Bone marrow (tissue), 2 donors: ENCODE data around the gene ROCK2.
"Not testable (repeated sequence)": the region's sequence is repeated elsewhere in the genome, so short reads cannot be mapped to it uniquely, and the experiment has no call there.

ENCODE experiments used
- DNase-seq, 2 donors: peaks; one replicate each; lab custom pipeline; 2025; lab: John Stamatoyannopoulos, UW

ROCK2 gene

DNA sequence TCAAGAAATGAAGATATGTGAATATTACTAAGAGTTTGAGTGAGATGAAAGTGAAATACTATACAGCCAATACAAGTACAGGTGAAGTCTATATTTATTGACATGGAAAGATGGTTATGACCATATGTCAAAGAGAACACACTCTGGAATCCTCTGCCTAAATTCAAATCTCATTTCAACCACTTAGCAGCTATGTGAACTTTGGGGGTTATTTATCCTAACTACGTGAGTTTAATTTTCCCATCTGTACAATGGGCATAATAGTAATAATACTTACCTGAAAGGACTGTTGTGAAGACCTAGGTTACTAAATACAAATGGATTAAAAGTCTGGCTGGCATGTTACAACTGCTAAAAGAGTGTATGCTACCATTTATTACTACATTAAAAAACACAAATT, 79.6 kb downstream of the ROCK2 start:
- no peak for DNase-seq

- no peak for DNase-seq
Observed at GRCh38 chr2:11264007-11264406, 80.4 kb downstream of the ROCK2 start.

- DNase-seq, result no peak
Observed at GRCh38 chr2:11263177-11263576, 81.3 kb downstream of the ROCK2 start.

DNA sequence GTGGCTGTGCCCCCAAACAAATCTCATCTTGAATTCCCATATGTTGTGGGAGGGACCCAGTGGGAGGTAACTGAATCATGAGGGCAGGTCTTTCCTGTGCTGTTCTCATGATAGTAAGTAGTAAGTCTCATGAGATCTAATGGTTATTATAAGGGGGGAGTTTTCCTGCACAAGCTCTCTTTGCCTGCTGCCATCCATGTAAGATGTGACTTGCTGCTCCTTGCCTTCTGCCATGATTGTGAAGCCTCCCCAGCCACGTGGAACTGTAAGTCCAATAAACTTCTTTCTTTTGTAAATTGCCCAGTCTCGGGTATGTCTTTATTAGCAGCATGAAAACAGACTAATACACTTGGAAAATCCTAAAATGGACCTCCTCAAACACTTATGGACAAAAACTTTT, 82.0 kb downstream of the ROCK2 start:
- not testable (repeated sequence) for DNase-seq

DNA sequence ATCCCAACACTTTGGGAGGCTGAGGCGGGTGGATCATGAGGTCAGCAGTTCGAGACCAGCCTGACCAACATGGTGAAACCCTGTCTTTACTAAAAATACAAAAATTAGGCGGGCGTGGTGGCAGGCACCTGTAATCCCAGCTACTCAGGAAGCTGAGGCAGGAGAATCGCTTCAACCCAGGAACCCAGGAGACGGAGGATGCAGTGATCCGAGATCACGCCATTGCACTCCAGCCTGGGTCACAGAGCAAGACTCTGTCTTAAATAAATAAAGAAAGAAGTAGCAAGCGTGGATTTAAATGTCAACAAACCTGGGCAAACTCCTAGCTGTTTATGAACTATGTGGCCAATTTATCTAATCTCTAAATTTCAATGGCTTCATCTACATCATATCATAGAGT, 82.9 kb downstream of the ROCK2 start:
- DNase-seq, result not testable (repeated sequence)

- DNase-seq, result no peak
Observed at GRCh38 chr2:11260979-11261378, 83.5 kb downstream of the ROCK2 start.

DNA sequence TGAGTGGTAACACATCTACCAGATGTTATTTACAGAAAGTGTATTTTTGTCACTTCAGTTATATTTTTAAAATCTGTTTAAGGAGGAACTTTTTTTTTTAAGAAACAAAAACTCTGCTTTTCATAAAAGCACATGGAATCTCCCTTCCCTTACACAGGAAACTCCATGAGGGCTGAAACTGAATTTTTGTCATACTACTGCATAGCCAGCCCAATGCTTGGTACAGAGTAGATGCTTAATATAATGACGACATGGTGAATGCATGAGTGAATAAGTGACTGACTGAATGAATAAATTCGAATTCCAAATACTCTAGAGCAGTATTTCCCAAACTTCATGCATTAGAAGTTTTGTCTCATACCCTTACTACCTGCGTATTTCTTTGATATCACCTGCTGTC, 86.5 kb downstream of the ROCK2 start:
- no peak for DNase-seq

GRCh38 chr2:11257078-11257477, 87.4 kb downstream of the ROCK2 start:
- no peak for DNase-seq

- DNase-seq, result no peak
Observed at GRCh38 chr2:11256166-11256565, 88.3 kb downstream of the ROCK2 start.

DNA sequence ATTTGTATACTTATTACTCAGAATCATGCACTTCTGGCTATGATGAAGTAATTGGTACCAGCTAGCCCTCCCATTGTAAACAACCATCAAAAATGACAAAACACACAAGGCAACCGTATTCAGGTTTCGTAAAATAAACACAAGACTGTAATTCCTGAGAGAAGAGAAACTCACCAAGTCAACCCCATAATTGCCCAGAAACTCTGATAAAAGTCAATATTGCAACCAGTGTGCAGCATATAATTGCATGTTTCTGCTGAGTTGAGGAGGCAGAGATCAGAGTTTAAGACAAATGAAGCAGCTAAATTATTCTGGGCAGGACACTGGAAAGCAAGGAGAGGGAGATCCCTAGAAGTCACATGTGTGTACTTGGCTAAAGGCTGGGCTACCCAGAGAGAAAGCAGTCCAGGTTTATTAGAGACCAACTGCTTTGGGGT, 90.3 kb downstream of the ROCK2 start:
- no peak for DNase-seq

GRCh38 chr2:11252458-11252857, 92.0 kb downstream of the ROCK2 start:
- DNase-seq, result not testable (repeated sequence)

DNA sequence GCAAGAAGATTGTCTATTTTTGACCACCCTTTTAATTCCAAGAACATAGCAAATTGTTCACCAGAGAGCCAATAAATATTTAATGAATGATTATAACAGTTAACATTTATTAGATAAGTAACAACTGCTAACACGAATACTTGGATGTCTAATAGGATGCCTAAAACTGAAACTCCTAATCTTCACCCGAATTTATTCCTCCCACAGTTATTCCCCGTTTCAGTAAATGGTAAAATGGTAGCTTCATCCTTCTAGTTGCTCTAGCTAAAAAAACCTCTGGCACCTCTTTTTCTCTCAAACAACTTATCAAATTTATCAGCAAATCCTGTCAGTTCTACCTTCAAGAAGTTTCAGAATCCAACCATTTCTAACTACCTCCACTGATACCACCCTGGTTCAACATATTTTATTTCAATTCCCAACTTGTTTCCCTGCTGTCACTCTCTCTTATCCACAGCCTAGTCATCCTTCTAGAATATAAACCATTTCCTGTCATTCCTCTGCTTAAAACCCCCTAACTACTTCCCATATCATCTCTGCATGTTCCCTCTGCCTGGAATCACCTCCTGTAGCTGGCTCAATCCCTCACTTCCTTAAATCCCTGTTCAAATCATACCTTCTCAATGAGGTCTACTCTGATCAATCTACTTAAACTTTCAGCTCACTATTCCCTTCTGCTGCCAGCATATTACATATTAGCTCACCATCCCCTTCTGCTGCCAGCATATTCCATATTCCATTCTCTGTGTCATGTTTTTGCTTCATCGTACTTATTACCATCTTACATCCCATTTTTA, 93.8 kb downstream of the ROCK2 start:
- no peak for DNase-seq

DNA sequence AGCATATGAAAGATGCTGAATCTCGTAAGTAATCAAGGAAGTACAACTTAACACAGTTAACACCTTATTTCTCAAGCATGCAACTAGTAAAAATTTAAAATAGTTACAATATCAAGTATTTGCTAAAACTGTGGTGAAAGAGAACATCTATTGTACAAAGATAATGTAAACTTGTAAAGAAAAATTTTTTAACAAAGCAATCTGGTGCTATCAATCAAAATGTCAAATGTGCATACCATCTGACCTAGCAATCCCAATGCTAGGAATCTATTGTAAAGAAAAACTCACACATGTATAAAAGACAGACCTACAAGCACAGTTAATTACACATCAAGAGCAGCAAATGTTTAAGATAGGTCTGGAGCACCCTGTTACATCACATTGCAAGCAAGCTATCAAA, 99.1 kb downstream of the ROCK2 start:
- DNase-seq, result no peak

- DNase-seq, result no peak
Observed at GRCh38 chr2:11244091-11244826, 100.2 kb downstream of the ROCK2 start.

GRCh38 chr2:11243512-11243911, 100.9 kb downstream of the ROCK2 start:
- DNase-seq, result no peak

DNA sequence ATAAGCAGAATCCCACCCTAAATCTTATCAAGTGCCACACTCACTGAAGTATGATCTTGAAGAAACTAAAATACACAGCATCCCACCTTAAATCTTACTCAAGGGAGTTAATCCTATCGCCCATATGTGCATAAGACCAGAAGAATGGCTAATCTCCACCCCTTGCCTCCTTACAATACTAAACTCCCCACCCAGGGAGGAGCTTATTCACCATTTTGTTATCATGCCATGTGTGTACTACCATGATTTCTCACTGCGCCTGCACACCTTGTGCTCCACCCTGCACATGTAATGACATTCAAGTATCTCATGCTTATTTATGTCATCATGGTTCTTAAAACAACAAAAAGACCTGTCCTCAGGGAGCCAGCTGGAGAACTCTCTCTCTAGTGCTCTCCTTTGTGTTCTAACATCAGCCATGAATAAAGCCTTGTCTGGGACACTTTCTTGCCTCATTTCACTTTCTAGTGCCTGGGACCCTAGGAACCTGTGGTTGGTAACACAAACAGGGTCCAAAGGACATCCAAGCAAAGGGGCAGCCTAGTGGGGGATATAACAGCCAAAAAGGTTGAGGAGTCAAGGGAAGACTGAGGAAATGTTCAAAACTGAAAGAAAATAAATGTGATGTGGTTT, 101.8 kb downstream of the ROCK2 start:
- no peak for DNase-seq

- DNase-seq, result no peak
Observed at GRCh38 chr2:11241412-11242203, 102.8 kb downstream of the ROCK2 start.

- DNase-seq, result no peak
Observed at GRCh38 chr2:11239666-11240462, 104.6 kb downstream of the ROCK2 start.

GRCh38 chr2:11239147-11239546, 105.3 kb downstream of the ROCK2 start:
- DNase-seq, result no peak

DNA sequence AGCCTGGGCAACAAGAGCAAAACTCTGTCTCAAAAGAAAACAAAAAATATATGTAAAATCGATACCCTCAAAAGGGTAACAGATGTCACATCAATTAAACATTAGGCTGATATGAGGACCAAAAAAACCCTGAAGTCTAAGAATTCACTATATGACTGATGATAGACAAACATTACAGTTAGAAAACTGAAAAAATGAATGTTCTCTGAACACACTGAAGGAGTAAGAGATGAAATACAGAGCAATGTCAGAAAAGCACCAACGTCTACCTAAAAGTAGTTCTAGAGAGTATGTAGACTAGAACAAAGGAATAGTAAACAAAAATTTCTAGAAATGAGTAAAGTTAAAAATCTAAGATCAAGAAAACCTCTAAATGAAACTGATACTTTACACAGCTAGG, 107.3 kb downstream of the ROCK2 start:
- DNase-seq, result no peak

DNA sequence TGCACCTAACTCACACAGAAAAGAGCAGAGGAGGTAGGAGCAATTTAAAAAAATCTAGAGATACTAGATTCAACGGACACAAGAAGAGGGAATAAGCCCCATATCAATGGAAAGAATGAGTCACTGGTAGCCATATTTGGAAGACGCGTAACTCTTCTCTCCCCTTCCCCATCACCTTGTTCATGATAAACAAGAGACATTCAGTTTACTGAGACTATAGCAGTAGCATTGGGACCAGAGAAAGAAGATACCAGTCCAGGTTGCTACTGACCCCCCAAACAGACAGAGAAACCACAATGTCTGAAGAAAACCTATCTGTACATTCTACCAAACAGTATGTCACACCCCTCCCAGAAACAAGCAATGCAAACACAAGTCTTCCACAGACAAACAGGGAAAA, 108.1 kb downstream of the ROCK2 start:
- no peak for DNase-seq
